H1 (cell line): ENCODE measurements around the gene GALNT2. TPM values are rescaled to one million over a fixed set of nuclear protein-coding genes. Genes with fewer than 3 reads are reported as not detected.

Experiments used
- ASH2L ChIP-seq: fragments of 200-600, 300-600 bp; sonication (generic); IDR thresholded peaks from one replicate; pipeline ENCODE4 v1.7.1; 2017; ENCODE audit warnings: low read length
- KDM5A ChIP-seq: fragments of 200-600 bp; IDR thresholded peaks from 2 replicates; pipeline ENCODE4 v1.7.1; 2012; ENCODE audit warnings: mild to moderate bottlenecking, low read length, inconsistent platforms, mixed read lengths
- POLR2A ChIP-seq, 2 experiments: IDR thresholded peaks; 1 replicate in 1 of 2; 2 replicates in 1 of 2; pipeline ENCODE4 v1.6.1; 2011; ENCODE audit warnings: low read depth in 2 of 2, low read length in 2 of 2, mild to moderate bottlenecking in 2 of 2; ENCODE audit errors: control extremely low read depth in 1 of 2
- RXRA ChIP-seq: IDR thresholded peaks from 2 replicates; pipeline ENCODE4 v1.6.1; 2011; ENCODE audit warnings: low read depth, mild to moderate bottlenecking, low read length, moderate library complexity; ENCODE audit not compliant: insufficient read depth
- SP4 ChIP-seq: IDR thresholded peaks from 2 replicates; pipeline ENCODE4 v1.6.1; 2012; ENCODE audit warnings: low read length, inconsistent platforms
- polyA plus RNA-seq, 7 experiments: library from polyadenylated mRNA; depleted of rRNA in 3 of 7; stranded (reverse) in 5 of 7; unstranded in 2 of 7; fragments of >200 nt in 5 of 7; fragments of 200-250 nt in 2 of 7; gene quantifications; 1 replicate in 5 of 7; 2 replicates in 1 of 7; 4 replicates in 1 of 7; pipeline versions ENCODE4 v1.2.1 to v1.2.3, GENCODE V29; 2011 to 2013; ENCODE audit warnings: missing spikeins in 2 of 7, mixed read lengths in 2 of 7
- total RNA-seq: library from RNA; stranded (reverse); fragmentation: NEBNext Ultra II Directional; extraction: Animal tissue kit (Norgen Biotek cat#: 25700); gene quantifications from 2 replicates; pipeline ENCODE4 v1.2.1, GENCODE V29; 2021

GALNT2 gene
- total and polyA plus RNA-seq, 2 of the 8 experiments (the other 6 are each of a cell fraction or from before 2014, with no cell fraction given), result 34.5 to 75.3 TPM

DNA sequence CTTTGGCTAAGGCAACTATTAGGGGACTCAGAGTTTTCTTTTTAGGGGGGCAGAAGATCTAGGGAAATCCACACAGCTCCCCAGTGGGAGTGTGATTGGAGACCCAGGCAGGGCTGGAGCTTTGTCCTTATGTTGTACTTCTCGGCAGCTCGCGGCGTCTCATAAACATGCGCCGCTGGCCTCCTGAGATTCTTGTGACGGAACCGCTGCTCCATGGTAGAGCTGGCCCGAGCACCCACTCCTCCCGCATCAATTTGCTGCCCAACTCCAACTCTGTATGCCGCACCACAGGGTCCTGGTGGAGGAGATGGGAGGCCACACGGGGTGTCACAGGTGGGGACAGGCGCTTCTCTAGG lies 143.9 kb downstream of the GALNT2 start (continued):
- TF ChIP-seq POLR2A (IDR thresholded peaks at IDR 0.05; ENCODE audit: control extremely low read depth in 1 of 2, low read depth in 2 of 2, low read length in 2 of 2) (no peak), RXRA (no peak), SP4 (no peak), KDM5A (no peak), ASH2L (no peak)
